SK-N-SH (cell line): ENCODE measurements around the gene CRACR2B.

Experiments
- EP300 ChIP-seq, 2 experiments: IDR thresholded peaks; 2 replicates each; pipeline versions ENCODE4 v1.4.0 to v1.6.1; 2012; ENCODE audit warnings: borderline replicate concordance in 1 of 2, low read depth in 1 of 2, low read length in 1 of 2
- JUND ChIP-seq: IDR thresholded peaks from 2 replicates; pipeline ENCODE4 v1.4.0; 2012
- TF ChIP-seq, protein P1 (sequence below): fragments of 200-600 bp; sonication (generic); IDR thresholded peaks from 2 replicates; pipeline ENCODE4 v1.6.1; 2017; ENCODE audit warnings: antibody characterized with exemption, mild to moderate bottlenecking, moderate library complexity

DNA sequence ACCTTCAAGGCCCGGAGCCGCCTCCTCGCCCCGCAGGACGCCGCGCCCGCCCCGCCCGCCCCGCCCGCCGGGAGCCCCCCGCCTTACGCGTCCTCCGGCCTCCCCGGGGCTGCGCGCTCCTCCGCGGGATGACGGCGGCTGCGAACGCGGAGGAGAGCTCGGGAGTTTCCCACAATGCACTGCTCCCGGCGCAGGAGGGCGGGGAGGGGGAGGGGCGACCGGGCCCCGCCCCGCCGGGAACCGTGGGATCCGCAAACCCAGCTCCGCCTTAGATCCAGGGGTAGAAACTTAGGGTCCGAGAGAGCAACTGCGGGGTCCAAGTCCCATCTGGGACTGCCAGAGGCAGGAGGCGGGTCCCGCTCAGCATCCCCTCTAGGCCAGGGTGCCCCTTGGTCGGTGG is 37.8 kb upstream of the CRACR2B start, which contains the start of gene CEND1:
- TF ChIP-seq EP300 (IDR thresholded peaks at IDR 0.05; ENCODE audit: borderline replicate concordance in 1 of 2, low read depth in 1 of 2, low read length in 1 of 2) (no peak), JUND (no peak)
- TF ChIP-seq, protein P1, sequence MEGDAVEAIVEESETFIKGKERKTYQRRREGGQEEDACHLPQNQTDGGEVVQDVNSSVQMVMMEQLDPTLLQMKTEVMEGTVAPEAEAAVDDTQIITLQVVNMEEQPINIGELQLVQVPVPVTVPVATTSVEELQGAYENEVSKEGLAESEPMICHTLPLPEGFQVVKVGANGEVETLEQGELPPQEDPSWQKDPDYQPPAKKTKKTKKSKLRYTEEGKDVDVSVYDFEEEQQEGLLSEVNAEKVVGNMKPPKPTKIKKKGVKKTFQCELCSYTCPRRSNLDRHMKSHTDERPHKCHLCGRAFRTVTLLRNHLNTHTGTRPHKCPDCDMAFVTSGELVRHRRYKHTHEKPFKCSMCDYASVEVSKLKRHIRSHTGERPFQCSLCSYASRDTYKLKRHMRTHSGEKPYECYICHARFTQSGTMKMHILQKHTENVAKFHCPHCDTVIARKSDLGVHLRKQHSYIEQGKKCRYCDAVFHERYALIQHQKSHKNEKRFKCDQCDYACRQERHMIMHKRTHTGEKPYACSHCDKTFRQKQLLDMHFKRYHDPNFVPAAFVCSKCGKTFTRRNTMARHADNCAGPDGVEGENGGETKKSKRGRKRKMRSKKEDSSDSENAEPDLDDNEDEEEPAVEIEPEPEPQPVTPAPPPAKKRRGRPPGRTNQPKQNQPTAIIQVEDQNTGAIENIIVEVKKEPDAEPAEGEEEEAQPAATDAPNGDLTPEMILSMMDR: no peak
